MM.1S (cell line): Measurements from ENCODE around the gene NAIF1.

Source experiments
- EZH2 ChIP-seq: fragments of 300-600 bp; sonication (generic); optimal IDR thresholded peaks from 2 replicates; pipeline ENCODE3; 2017; ENCODE audit warnings: low read depth, mild to moderate bottlenecking, antibody characterized with exemption, low read length, mixed read lengths
- EZH2phosphoT487 ChIP-seq: fragments of 300-600 bp; sonication (generic); IDR thresholded peaks from 2 replicates; pipeline ENCODE4 v1.6.1; 2018; ENCODE audit warnings: antibody characterized with exemption, low read length
- TF ChIP-seq, protein P1 (sequence below): fragments of 300-600 bp; sonication (generic); IDR thresholded peaks from 2 replicates; pipeline ENCODE4 v1.5.1; 2016; ENCODE audit warnings: antibody characterized with exemption, low read length, mixed read lengths

DNA sequence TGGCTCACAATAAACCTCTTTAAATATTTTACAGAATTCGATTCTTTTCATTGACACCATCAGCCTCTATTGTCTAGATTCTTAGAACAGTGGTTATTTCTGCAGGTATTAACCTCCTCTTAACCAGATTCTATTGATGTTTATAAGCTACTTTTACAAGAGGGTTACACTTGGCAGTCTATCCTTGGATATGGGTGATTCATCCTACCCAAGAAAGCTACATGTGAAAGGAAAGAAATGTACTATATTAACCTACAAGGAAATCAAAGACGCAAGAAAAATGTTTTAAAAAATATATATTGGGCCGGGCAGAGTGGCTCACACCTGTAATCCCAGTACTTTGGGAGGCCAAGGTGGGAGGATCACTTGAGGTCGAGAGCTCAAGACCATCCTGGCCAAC lies 17.6 kb upstream of the NAIF1 start:
- TF ChIP-seq, protein P1, sequence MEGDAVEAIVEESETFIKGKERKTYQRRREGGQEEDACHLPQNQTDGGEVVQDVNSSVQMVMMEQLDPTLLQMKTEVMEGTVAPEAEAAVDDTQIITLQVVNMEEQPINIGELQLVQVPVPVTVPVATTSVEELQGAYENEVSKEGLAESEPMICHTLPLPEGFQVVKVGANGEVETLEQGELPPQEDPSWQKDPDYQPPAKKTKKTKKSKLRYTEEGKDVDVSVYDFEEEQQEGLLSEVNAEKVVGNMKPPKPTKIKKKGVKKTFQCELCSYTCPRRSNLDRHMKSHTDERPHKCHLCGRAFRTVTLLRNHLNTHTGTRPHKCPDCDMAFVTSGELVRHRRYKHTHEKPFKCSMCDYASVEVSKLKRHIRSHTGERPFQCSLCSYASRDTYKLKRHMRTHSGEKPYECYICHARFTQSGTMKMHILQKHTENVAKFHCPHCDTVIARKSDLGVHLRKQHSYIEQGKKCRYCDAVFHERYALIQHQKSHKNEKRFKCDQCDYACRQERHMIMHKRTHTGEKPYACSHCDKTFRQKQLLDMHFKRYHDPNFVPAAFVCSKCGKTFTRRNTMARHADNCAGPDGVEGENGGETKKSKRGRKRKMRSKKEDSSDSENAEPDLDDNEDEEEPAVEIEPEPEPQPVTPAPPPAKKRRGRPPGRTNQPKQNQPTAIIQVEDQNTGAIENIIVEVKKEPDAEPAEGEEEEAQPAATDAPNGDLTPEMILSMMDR: no peak
- TF ChIP-seq EZH2phosphoT487 (no peak), EZH2 (no peak)
